Hepatocyte (in vitro differentiated cells): ENCODE results near the gene ASB2. TPM values are rescaled to one million over a fixed set of nuclear protein-coding genes. Genes with fewer than 3 reads are reported as not detected.

Source experiments
- DNase-seq: peaks from one replicate; pipeline ENCODE4 v3.0.0-alpha.2; 2016; ENCODE audit warnings: low spot score
- H2AFZ ChIP-seq: fragments of 200-600 bp; sonication (generic); 2 replicates; pipeline ENCODE4 v1.6.0; 2016; ENCODE audit warnings: antibody characterized with exemption, mild to moderate bottlenecking
- H3K27ac ChIP-seq: fragments of 200-600 bp; sonication (generic); 2 replicates; pipeline ENCODE4 v1.5.1; 2016; ENCODE audit warnings: mild to moderate bottlenecking
- H3K27me3 ChIP-seq: fragments of 200-600 bp; sonication (generic); 2 replicates; pipeline ENCODE4 v1.6.1; 2016
- H3K36me3 ChIP-seq: fragments of 200-600 bp; sonication (generic); replicated peaks from 2 replicates; pipeline ENCODE4 v1.5.1; 2016; ENCODE audit warnings: low read depth; ENCODE audit not compliant: insufficient read depth
- H3K4me1 ChIP-seq: fragments of 200-600 bp; sonication (generic); 2 replicates; pipeline ENCODE4 v1.5.1; 2016; ENCODE audit warnings: mild to moderate bottlenecking, moderate library complexity; ENCODE audit not compliant: insufficient read depth
- H3K4me2 ChIP-seq: fragments of 200-600 bp; sonication (generic); 2 replicates; pipeline ENCODE4 v1.6.0; 2016
- H3K4me3 ChIP-seq: fragments of 200-600 bp; sonication (generic); 2 replicates; pipeline ENCODE4 v1.5.1; 2016; ENCODE audit warnings: mild to moderate bottlenecking
- H3K79me2 ChIP-seq: fragments of 200-600 bp; sonication (generic); 2 replicates; pipeline ENCODE4 v1.6.0; 2017; ENCODE audit warnings: mild to moderate bottlenecking
- H3K9me2 ChIP-seq: fragments of 200-600 bp; sonication (generic); replicated peaks from 2 replicates; pipeline ENCODE4 v1.6.0; 2017; ENCODE audit warnings: mild to moderate bottlenecking; ENCODE audit not compliant: insufficient read depth
- H3K9me3 ChIP-seq: fragments of 200-600 bp; sonication (generic); 2 replicates; pipeline ENCODE4 v1.5.1; 2016; ENCODE audit warnings: low read depth, mild to moderate bottlenecking
- H4K20me1 ChIP-seq: fragments of 200-600 bp; sonication (generic); 2 replicates; pipeline ENCODE4 v1.6.0; 2016; ENCODE audit warnings: mild to moderate bottlenecking; ENCODE audit not compliant: insufficient read depth, poor library complexity, severe bottlenecking
- CTCF ChIP-seq: fragments of 200-600 bp; sonication (generic); IDR thresholded peaks from 2 replicates; pipeline ENCODE4 v1.5.1; 2016; ENCODE audit warnings: antibody characterized with exemption, mild to moderate bottlenecking; ENCODE audit not compliant: poor library complexity
- EZH2 ChIP-seq: fragments of 200-600 bp; sonication (generic); IDR thresholded peaks from 2 replicates; pipeline ENCODE4 v1.6.1; 2016; ENCODE audit warnings: antibody characterized with exemption, mild to moderate bottlenecking, borderline replicate concordance
- EZH2phosphoT487 ChIP-seq: fragments of 200-600 bp; sonication (generic); IDR thresholded peaks from one replicate; pipeline ENCODE4 v1.6.1; 2018; ENCODE audit warnings: antibody characterized with exemption, mild to moderate bottlenecking, low read depth, moderate library complexity; ENCODE audit not compliant: unreplicated experiment, severe bottlenecking
- WGBS: methylation state at CpG from one replicate; pipeline ENCODE4 v1.1.6; 2016; ENCODE audit warnings: low lambda C conversion rate; ENCODE audit errors: missing lambda C conversion rate; 5-methylcytosine and 5-hydroxymethylcytosine counted together
- polyA plus RNA-seq: library from polyadenylated mRNA; unstranded; fragments of >200 nt; fragmentation: Nextera tagmentation; extraction: Ambion mirVana; gene quantifications from 2 replicates; pipeline ENCODE4 v1.2.1, GENCODE V29; 2016
- total RNA-seq: library from RNA; depleted of rRNA; stranded (reverse); fragments of >200 nt; gene quantifications from 2 replicates; pipeline ENCODE4 v1.2.3, GENCODE V29; 2014

ASB2 gene
- total and polyA plus RNA-seq, 2 experiments from 2014 or later, result 0.27 to 0.53 TPM

GRCh38 chr14:93973607-93974006 lies 2.8 kb downstream of the ASB2 start:
- Histone ChIP-seq H3K4me2 (no peak overlapping the region), H2AFZ (no peak overlapping the region), H3K79me2 (no peaks in the 10 kb centered on the region), H3K9me2 (no peaks in the 10 kb centered on the region), H3K27ac (no peak overlapping the region), H4K20me1 (no peaks in the 10 kb centered on the region), H3K9me3 (no peaks in the 10 kb centered on the region), H3K27me3 (no peaks in the 10 kb centered on the region), H3K36me3 (no peaks in the 10 kb centered on the region), H3K4me1 (no peaks in the 10 kb centered on the region), H3K4me3 (no peak overlapping the region)
- no peak for TF ChIP-seq EZH2
- no peak for TF ChIP-seq EZH2phosphoT487
- no peak for TF ChIP-seq CTCF
- WGBS, result 83% methylated on average over 6 of the region's 6 CpGs
- no peak for DNase-seq

- Histone ChIP-seq H4K20me1 (no peaks in the 10 kb centered on the region), H2AFZ (no peak overlapping the region), H3K79me2 (no peaks in the 10 kb centered on the region), H3K9me2 (no peaks in the 10 kb centered on the region), H3K9me3 (no peaks in the 10 kb centered on the region), H3K27ac (no peak overlapping the region), H3K4me3 (no peak overlapping the region), H3K27me3 (no peaks in the 10 kb centered on the region), H3K4me2 (no peak overlapping the region), H3K4me1 (no peaks in the 10 kb centered on the region), H3K36me3 (no peaks in the 10 kb centered on the region)
- no peak for TF ChIP-seq CTCF
- TF ChIP-seq EZH2phosphoT487, result no peak
- no peak for TF ChIP-seq EZH2
- DNase-seq, result no peak
- WGBS, result 92% methylated on average over 6 of the region's 6 CpGs
Measured at GRCh38 chr14:93972618-93973205, 3.7 kb downstream of the ASB2 start.

- no peak overlapping the region for H3K4me3 ChIP-seq
- no peaks in the 10 kb centered on the region for H3K9me2 ChIP-seq
- no peak overlapping the region for H3K4me2 ChIP-seq
- no peaks in the 10 kb centered on the region for H3K27me3 ChIP-seq
- TF ChIP-seq EZH2 (no peak), CTCF (no peak), EZH2phosphoT487 (no peak)
- H3K79me2 ChIP-seq, result no peaks in the 10 kb centered on the region
- no peaks in the 10 kb centered on the region for H3K36me3 ChIP-seq
- H2AFZ ChIP-seq, result no peak overlapping the region
- no peak overlapping the region for H3K27ac ChIP-seq
- H3K4me1 ChIP-seq, result no peaks in the 10 kb centered on the region
- DNase-seq, result no peak
- 91% methylated on average over 3 of the region's 3 CpGs for WGBS
- no peaks in the 10 kb centered on the region for H3K9me3 ChIP-seq
- no peaks in the 10 kb centered on the region for H4K20me1 ChIP-seq
Measured at GRCh38 chr14:93971635-93972027, 4.7 kb downstream of the ASB2 start.
